GM21360 (cell line): ENCODE results near the gene MAP4.
"Not testable (repeated sequence)": the region's sequence is repeated elsewhere in the genome, so short reads cannot be mapped to it uniquely, and the experiment has no call there.

ENCODE experiments used
- ATAC-seq: cut with Tn5 transposase; IDR thresholded peaks from one replicate; pipeline ENCODE4 v1.9.1; 2021; ENCODE audit warnings: mild to moderate bottlenecking, moderate library complexity; ENCODE audit not compliant: unreplicated experiment

The MAP4 gene

DNA sequence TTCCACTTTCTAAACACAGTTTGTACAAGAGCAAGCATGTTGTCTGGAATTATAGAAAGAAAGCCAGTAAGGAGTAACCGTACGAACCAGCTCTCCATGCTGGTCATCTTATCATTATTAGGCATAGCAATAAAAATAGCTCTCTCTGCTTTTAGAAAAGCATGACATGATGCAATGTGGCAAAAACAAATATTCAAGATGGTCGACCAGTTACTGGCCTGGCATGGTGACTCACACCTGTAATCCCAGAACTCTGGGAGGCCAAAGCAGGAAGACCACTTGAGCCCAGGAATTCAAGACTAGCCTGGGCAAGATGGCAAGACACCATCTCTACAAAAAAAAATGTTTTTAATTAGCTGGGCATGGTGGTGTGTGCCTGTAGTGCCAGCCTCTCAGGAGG lies 2.6 kb upstream of the MAP4 start:
- no peak for ATAC-seq

DNA sequence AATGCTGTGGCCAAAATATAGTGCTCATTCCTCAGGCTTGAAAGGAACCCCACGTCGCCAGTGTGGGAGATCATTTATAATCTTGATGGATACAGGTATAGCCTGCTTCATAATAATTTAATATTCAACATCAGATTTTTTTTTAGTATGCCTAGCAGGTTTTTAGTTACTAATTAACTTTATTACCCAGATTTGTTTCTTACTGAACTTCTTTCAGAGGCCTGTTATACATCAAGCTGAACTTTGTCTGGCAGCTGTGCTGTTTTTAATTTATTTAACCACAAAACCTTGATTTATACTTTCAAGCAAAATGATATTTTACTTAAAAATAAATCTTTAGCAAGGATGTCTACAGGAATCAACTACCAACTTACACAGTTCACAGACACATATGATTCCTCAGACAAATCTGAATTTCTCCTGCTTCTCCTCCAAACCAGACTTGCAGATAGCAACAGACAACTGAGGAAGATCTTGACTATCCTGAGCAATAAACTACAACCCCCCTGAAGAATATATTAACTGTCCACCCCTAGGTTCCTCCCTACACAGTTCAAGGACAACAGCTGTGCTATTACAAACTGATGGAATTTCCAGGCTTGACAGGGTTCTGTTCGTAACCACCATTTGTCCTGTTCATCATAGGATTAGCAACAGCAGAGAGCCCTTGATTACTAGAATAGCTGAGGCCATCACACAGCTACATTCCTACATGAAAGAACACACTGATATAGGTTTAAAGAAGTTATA lies 610 bp downstream of the MAP4 start:
- ATAC-seq, result no peak

DNA sequence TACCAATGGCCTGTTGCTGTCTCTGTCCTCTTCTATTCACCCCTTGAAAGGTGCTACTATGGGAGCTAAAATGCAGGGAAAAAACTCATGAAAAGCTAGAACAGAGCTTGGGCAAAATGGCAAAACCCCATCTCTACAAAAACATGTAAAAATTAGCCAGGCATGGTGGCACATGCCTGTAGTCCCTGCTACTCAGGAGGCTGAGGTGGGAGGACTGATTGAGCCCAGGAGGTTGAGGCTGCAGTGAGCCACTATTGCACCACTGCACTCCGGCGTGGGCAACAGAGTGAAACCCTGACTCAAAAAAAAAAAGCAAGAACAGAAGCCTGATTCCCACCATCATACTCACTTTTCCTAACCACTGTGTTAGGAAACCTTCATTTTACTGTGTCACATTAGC lies 1.9 kb downstream of the MAP4 start:
- ATAC-seq, result no peak

DNA sequence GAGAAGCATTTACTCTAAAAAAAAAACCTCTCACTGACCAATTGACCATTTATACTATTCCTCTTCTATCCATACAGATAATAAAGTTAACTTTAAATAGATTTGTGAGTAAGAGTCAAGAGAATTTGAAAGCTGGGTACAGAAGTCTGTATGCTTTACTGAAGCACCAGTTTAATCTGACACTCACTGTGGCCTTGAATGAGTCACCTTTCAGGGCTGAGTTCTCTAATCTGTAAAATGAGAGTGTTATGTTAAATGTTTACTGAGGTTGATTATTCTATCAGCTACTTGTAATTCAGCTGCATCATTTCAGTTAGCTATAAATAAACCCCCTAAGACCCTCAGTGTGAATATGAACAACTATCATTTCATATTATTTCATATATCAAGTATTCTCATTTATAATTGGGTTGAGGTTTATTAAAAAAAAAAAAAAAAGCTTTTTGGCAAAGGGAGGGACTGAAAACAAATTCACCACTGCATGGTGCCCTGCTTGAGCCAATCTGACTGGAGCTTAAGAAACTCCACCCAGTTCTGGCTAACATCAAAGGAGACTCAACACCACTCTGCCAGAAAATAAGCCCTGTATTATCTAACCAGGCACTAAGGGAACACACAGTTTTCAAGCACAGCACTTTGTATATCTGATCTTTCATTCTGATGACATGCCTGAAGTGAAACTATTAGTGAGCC lies 2.8 kb downstream of the MAP4 start:
- no peak for ATAC-seq

DNA sequence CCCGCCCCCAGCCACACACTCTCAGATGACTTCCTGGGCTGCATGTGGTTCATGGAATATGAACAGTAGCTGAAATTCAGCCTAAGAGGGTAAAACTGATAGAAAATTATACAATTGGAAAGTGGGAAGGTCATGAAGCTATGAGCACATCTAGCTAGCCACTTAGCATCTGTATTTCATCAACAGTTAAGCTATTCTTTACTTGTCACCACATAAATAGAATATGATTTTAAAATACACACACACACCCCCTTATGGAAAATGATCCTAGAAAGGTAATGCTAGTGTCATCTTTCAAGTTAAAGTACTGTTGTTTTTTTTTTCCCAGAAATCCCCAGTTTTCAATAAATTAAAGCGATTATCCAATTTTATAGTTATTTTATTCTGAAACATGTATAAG lies 3.6 kb downstream of the MAP4 start:
- no peak for ATAC-seq

DNA sequence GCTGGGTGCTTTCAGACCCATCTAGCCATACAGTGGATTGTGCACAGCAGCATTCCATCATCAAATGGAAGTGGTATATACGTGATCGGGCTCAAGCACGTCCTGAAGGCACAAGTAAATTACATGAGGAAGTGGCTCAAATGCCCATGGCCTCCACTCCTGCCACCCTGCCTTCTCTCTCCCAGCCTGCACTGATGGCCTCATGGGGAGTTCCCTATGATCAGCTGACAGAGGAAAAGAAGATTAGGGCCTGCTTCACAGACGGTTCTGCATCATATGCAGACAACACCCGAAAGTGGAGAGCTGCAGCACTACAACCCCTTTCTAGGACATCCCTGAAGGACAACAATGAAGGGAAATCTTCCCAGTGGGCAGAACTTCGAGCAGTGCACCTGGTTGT lies 8.2 kb downstream of the MAP4 start:
- ATAC-seq, result not testable (repeated sequence)

DNA sequence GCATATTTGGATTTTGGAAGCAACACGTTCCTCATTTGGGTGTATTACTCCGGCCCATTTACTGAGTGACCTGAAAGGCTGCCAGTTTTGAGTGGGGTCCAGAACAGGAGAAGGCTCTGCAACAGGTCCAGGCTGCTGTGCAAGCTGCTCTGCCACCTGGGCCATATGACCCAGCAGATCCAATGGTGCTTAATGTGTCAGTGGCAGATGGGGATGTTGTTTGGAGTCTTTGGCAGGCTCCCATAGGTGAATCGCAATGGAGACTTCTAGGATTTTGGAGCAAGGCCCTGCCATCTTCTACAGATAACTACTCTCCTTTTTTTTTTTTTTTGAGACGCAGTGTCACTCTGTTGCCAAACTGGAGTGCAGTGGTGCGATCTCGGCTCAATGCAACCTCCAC lies 8.9 kb downstream of the MAP4 start:
- not testable (repeated sequence) for ATAC-seq

DNA sequence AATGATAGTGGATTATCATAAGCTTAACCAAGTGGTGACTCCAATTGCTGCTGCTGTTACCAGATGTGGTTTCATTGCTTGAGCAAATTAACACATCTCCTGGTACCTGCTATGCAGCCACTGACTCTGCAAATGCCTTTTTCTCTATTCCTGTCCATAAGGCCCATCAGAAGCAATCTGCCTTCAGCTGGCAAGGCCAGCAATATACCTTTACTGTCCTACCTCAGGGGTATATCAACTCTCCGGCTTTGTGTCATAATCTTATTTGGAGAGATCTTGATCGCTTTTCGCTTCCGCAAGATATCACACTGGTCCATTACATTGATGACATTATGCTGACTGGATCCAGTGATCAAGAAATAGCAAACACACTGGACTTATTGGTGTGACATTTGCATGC lies 9.4 kb downstream of the MAP4 start:
- ATAC-seq, result not testable (repeated sequence)

DNA sequence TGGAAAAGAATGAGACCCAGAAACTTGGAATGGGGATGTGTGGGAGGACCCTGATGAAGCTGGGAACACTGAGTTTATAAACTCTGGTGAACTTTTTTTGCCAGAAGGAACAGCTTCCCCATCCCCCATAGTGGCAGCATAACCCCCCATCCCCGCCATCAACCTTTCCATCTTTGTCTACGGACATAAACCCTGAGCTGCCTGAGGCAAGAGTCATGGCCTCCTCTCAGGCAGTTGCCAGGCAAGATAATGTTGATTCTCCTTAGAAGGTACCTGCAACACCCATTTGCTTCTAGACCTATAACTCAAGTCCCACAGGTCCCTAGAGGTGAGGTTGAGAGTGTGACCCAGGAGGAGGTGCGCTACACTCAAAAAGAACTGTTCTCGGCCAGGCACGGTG lies 11.5 kb downstream of the MAP4 start:
- no peak for ATAC-seq

DNA sequence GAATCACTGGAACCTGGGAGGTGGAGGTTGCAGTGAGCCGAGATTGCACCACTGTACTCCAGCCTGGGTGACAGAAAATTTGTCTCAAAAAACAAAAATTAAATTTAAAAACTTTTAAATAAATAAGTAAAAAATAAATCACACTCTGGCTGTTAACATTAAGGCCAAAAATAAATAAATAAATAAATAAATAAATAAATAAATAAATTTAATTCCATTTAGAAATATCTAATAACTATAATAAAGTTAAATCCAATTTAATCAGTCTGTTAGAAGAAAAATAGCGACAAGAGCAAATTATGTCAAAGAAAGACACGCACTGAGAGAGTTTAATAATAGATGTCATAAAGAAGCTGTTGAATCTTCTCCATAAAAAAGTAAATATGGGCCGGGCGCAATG lies 13.4 kb downstream of the MAP4 start:
- no peak for ATAC-seq

DNA sequence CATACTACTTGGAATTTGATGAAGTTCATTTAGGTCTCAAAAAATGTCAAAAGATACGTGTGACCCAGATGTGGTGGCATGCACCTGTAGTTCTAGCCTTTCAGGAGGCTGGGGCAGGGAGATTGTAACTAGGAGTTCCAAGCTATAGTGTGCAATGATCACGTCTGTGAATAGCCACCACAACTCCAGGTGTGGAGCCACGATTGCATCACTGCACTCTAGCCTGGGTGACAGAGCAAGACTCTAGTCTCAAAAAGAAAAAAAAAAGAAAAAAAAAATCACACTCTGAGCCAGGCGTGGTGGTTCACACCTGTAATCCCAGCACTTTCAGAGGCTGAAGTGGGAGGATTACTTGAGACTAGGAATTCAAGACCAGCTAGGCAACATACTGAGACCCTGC lies 14.2 kb downstream of the MAP4 start:
- ATAC-seq, result no peak

DNA sequence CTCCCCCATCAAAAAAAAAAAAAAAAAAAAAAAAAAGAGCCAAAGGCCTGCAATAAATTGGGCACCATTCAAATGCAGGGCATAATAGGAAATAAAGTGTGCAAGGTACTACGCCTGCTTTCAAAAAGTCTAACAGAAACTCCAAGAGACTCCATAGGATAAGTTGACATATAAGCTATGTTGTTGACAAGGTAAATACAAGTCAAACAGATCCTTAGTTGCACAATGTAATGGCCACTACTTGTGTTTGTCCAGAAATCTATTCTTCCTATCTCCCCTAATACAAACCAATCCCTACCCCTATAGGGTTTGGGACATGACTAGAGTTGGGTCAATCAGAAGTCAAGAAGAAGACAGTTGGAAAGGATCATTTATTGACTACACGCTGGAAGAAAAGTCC lies 16.0 kb downstream of the MAP4 start:
- no peak for ATAC-seq

DNA sequence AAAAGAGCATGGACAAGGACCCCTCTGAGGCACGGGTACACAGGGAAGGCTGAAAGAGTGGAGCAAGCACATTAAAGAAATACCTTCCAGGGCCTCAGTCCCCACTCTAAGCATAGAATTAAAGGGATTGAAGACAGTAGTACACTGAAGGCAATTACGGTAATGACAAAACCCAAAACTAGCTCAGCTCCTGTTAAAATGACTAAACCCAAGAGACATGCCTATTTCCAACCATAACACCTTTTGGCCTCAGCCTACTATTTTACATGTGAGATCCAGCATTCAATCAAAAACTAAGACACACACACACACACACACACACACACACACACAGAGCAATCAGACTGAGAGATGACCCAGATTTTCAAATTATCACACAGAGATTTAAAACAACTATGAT lies 19.8 kb downstream of the MAP4 start:
- ATAC-seq, result no peak

DNA sequence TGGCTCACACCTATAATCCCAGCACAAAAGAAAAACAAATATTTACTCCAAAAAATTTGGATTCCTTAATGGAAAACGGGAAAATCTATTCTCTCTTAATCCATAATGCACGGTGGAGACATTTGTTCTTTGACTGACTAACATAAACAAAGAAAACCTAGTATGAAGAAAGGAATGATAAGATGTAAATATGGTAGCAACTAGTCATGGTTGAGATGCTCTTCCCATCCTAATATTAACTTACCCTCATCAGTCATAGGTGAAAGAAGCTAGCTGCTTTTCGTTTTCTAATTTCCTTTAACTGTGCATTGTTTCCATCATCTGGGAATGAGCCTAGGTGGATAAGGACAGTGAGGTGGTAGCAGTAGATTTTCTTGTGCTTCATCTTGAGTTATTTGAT lies 22.0 kb downstream of the MAP4 start:
- no peak for ATAC-seq

DNA sequence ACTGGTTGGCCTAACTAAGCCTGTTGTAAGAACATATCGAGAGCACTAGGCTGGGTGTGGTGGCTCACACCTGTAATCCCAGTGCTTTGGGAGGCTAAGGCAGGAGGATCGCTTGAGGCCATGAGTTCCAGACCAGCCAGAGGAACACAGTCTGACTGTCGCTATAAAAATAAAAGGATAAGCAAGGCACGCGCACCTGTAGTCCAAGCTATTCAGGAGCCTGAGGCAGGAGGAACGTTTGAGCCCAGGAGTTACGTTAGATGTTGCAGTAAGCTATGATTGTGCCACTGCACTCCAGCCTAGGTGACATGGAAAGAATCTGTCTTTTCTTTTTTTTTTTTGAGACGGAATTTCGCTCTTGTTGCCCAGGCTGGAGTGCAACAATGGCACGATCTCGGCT lies 24.9 kb downstream of the MAP4 start:
- ATAC-seq, result no peak

DNA sequence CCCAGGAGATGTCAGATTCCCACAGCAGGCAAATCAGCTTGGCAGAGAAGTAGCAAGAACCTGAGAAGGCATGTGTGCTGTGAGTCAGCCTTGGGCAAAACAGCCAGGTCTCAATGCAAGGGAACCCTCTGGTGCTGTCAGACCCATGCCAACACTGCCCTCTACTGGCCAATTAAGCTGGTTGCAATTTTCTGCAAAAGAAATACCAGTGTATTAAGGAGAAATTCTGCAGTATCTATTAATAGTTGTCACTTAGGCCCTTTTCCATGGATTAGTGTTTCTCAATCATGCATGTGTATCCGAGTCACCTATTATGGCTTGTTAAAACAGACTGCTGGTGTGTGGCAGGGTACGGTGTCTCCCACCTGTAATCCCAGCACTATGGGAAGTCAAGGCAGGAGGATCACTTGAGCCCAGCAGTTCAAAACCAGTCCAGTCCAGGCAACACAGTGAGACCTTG lies 26.2 kb downstream of the MAP4 start:
- no peak for ATAC-seq

DNA sequence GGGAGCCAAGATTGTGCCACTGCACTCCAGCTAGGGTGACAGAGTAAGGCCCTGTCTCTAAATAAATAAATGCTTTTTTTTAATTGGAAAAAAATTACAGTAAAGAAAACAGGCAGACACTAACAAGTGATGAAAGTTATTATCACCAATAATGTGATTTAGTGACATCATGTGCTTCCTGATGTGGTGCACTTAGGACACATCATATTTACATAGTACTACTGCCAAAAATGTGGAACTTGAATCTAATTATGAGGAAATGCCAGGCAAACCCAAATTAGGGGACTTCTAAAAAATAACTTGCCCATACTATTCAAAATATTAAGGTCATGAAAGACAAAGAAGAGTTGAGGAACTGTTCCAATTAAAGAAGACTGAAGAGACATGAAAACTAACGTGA lies 30.8 kb downstream of the MAP4 start:
- no peak for ATAC-seq

DNA sequence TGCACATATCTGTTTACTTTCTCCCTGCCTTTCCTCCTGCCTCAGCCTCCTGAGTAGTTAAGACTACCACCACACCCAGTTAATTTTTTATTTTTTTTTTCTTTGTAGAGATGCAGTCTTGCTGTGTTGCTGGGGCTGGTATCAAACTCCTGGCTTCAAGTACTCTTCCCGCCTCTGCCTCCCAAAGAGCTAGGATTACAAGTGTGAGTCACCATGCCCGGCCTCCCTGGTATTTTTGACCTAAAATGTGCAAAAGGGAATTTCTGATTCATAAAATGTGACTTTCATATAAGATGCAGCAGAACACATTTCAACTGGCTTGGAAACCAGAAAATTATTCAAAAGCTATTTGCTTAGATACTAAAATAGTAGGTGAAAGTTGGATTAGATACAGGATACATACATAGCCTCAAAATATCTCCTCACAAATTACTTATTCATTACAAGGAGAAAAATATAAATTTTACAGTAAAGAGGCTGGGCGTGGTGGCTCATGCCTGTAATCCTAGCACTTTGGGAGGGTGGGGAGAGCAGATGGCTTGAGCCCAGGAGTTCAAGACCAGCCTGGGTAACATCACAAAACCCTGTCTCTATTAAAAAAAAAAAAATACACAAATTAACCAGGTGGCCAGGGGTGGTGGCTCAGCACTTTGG lies 32.0 kb downstream of the MAP4 start:
- no peak for ATAC-seq

DNA sequence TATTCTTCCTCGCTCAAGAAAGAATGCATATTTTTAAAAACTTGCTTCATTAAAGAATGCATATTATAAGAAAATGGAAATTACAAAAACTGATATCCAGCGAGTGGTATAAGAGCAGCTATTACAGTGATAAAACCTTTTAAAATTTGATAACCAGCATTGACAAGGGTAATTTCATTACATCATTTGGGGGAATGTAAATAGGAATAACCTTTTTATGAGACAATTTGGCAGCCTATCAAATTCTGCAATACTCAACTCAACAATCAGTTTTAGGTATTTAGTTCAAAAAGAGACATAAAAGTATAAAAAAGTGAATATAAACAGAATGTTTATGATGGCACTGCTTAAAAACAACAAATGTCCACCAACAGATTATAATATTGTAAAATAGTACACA lies 35.4 kb downstream of the MAP4 start:
- no peak for ATAC-seq

DNA sequence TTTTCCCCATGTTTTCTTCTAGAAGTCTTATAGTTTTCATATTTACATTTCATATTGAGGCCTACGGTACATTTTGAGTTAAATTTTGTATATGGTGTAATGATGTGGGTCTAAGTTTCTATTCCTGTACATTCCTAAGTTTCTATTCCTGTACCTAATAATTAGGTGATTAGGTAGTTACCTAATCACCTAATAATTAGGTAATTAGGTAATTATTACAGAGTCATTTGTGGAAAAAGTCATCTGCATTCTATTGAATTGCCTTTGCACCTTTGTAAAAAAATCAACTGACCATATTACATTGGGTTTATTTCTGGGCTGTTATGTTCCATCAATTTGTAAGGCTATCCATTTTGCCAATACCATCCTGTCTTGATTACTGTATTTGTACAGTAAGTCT lies 37.1 kb downstream of the MAP4 start:
- no peak for ATAC-seq

DNA sequence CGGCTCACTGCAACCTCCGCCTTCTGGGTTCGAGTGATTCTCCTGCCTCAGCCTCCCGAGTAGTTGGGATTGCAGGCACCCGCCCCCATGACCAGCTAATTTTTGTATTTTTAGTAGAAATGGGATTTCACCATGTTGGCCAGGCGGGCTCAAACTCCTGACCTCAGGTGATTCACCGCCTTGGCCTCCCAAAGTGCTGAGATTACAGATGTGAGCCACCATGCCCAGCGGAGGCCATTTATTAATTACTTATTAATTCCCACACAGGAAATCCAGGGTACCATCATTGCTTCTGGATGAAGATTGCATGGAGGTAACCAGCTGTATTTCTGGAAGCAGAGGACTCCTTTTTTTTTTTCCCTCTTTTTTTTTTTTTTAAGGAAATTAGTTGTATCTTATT lies 37.8 kb downstream of the MAP4 start:
- ATAC-seq, result no peak

DNA sequence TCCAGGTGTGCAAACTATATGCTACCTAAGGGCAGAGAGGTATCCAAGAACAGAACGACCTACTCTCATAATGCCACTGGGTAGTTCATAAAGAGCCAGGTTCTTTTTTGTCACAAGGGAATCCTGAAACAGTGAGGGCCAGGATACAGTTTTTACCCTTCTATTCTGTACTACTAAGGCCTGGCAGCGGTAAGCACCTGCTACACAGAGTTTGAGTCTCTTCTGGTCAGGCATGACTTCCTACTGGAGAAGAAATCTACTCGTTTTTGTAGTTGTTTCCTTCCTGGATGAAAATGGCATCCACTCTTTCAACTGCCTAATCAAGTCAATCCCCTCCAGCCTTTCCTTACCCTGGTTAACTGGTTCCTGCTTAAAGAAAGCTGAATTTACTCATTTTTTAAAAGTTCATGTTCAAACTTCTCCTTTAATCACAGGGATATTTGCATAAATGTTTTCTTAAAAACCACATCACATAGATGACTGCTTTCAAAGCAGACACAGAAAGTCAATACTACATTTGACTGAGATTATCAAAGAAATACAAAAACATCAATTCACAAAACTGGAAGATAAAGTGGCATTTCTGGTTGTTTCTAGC lies 40.0 kb downstream of the MAP4 start:
- no peak for ATAC-seq
